Neural progenitor cell (in vitro differentiated cells): ENCODE data around the gene HIRA. TPM values are rescaled to one million over a fixed set of nuclear protein-coding genes. Genes with fewer than 3 reads are reported as not detected.

ENCODE experiments used
- DNase-seq: peaks from one replicate; pipeline ENCODE4 v3.0.0-alpha.2; 2016; ENCODE audit warnings: low spot score
- H2AFZ ChIP-seq: fragments of 200-600 bp; sonication (generic); replicated peaks from 2 replicates; pipeline ENCODE4 v1.6.1; 2016; ENCODE audit warnings: antibody characterized with exemption
- H3F3A ChIP-seq: fragments of 200-600 bp; sonication (generic); 2 replicates; pipeline ENCODE4 v1.6.1; 2016; ENCODE audit warnings: antibody characterized with exemption, low read depth
- H3K27ac ChIP-seq: fragments of 200-600 bp; sonication (generic); 2 replicates; pipeline ENCODE4 v1.5.1; 2016; ENCODE audit warnings: mild to moderate bottlenecking
- H3K27me3 ChIP-seq: fragments of 200-600 bp; sonication (generic); 2 replicates; pipeline ENCODE4 v1.6.1; 2016; ENCODE audit warnings: mild to moderate bottlenecking, moderate library complexity
- H3K36me3 ChIP-seq: fragments of 200-600 bp; sonication (generic); 2 replicates; pipeline ENCODE4 v1.5.1; 2016
- H3K4me1 ChIP-seq: fragments of 200-600 bp; sonication (generic); 2 replicates; pipeline ENCODE4 v1.6.1; 2016; ENCODE audit warnings: mixed run types
- H3K4me2 ChIP-seq: fragments of 200-600 bp; sonication (generic); 2 replicates; pipeline ENCODE4 v1.6.1; 2016
- H3K4me3 ChIP-seq: fragments of 200-600 bp; sonication (generic); 2 replicates; pipeline ENCODE4 v1.5.1; 2016
- H3K79me2 ChIP-seq: fragments of 200-600 bp; sonication (generic); 2 replicates; pipeline ENCODE4 v1.6.1; 2016; ENCODE audit warnings: low read depth
- H3K9ac ChIP-seq: fragments of 200-600 bp; sonication (generic); 2 replicates; pipeline ENCODE4 v1.6.1; 2016
- H3K9me3 ChIP-seq: fragments of 200-600 bp; sonication (generic); 2 replicates; pipeline ENCODE4 v1.5.1; 2016; ENCODE audit warnings: low read depth
- H4K20me1 ChIP-seq: fragments of 200-600 bp; sonication (generic); 2 replicates; pipeline ENCODE4 v1.6.1; 2016; ENCODE audit warnings: low read depth
- H3K27ac Mint-ChIP-seq: 3 replicates; pipeline ENCODE4 v1.8.0; 2021; ENCODE audit warnings: mixed read lengths
- H3K27me3 Mint-ChIP-seq: 2 replicates; pipeline ENCODE4 v1.8.0; 2022; ENCODE audit warnings: low read depth, mild to moderate bottlenecking, inconsistent platforms, moderate library complexity, mixed read lengths; ENCODE audit not compliant: insufficient read depth
- H3K36me3 Mint-ChIP-seq: 3 replicates; pipeline ENCODE4 v1.8.0; 2021; ENCODE audit warnings: mixed read lengths
- H3K4me1 Mint-ChIP-seq: 3 replicates; pipeline ENCODE4 v1.8.0; 2021; ENCODE audit warnings: mixed read lengths
- H3K4me3 Mint-ChIP-seq: 3 replicates; pipeline ENCODE4 v1.8.0; 2021; ENCODE audit warnings: mild to moderate bottlenecking, moderate library complexity, mixed read lengths
- H3K9me3 Mint-ChIP-seq: 3 replicates; pipeline ENCODE4 v1.8.0; 2020; ENCODE audit warnings: mixed read lengths
- CTCF ChIP-seq: fragments of 200-600 bp; sonication (generic); IDR thresholded peaks from 2 replicates; pipeline ENCODE4 v1.5.1; 2017; ENCODE audit warnings: antibody characterized with exemption, mild to moderate bottlenecking
- EZH2 ChIP-seq: fragments of 200-600 bp; sonication (generic); IDR thresholded peaks from 2 replicates; pipeline ENCODE4 v1.6.1; 2017; ENCODE audit warnings: antibody characterized with exemption, mild to moderate bottlenecking, moderate library complexity
- EZH2phosphoT487 ChIP-seq: fragments of 200-600 bp; sonication (generic); IDR thresholded peaks from 2 replicates; pipeline ENCODE4 v1.6.1; 2017; ENCODE audit warnings: antibody characterized with exemption
- total RNA-seq: library from RNA; depleted of rRNA; stranded (reverse); fragments of >200 nt; gene quantifications from 2 replicates; pipeline ENCODE4 v1.2.3, GENCODE V29; 2015; ENCODE audit warnings: low replicate concordance

The HIRA gene
- total RNA-seq, 1 donor from 2014 or later = 18.9 TPM

- no peaks in the 10 kb centered on the region for H3K9me3 Mint-ChIP-seq
- H3K4me3 Mint-ChIP-seq = no peak overlapping the region
- no peaks in the 10 kb centered on the region for H3K27me3 Mint-ChIP-seq
- H3K36me3 Mint-ChIP-seq = peaks cover 15% of the 10 kb centered on the region
- no peaks in the 10 kb centered on the region for H3K4me1 Mint-ChIP-seq
- no peak for DNase-seq
- Histone ChIP-seq H3K27ac (no peak overlapping the region), H3K4me2 (no peak overlapping the region), H3K27me3 (no peaks in the 10 kb centered on the region), H3K79me2 (no peaks in the 10 kb centered on the region), H3K4me3 (no peak overlapping the region), H3K36me3 (no peaks in the 10 kb centered on the region), H3K4me1 (no peaks in the 10 kb centered on the region), H3F3A (no peaks in the 10 kb centered on the region), H2AFZ (no peak overlapping the region), H3K9me3 (no peaks in the 10 kb centered on the region), H3K9ac (no peak overlapping the region), H4K20me1 (no peaks in the 10 kb centered on the region)
- no peak for TF ChIP-seq CTCF
- TF ChIP-seq EZH2phosphoT487 = no peak
- no peak for TF ChIP-seq EZH2
- no peak overlapping the region for H3K27ac Mint-ChIP-seq
Observed at GRCh38 chr22:19357270-19358105, 74.0 kb downstream of the HIRA start.

- no peaks in the 10 kb centered on the region for H3K4me1 ChIP-seq
- no peaks in the 10 kb centered on the region for H3K36me3 ChIP-seq
- H3K9ac ChIP-seq = no peak overlapping the region
- TF ChIP-seq EZH2phosphoT487 = no peak
- no peaks in the 10 kb centered on the region for H3K4me1 Mint-ChIP-seq
- H3K27me3 ChIP-seq = no peaks in the 10 kb centered on the region
- H4K20me1 ChIP-seq = no peaks in the 10 kb centered on the region
- no peak for DNase-seq
- H3K36me3 Mint-ChIP-seq = peaks cover 21% of the 10 kb centered on the region
- no peak overlapping the region for H3K4me3 Mint-ChIP-seq
- H2AFZ ChIP-seq = no peak overlapping the region
- no peaks in the 10 kb centered on the region for H3K9me3 ChIP-seq
- H3K4me3 ChIP-seq = no peak overlapping the region
- no peaks in the 10 kb centered on the region for H3F3A ChIP-seq
- H3K27ac Mint-ChIP-seq = no peak overlapping the region
- no peaks in the 10 kb centered on the region for H3K79me2 ChIP-seq
- no peak overlapping the region for H3K27ac ChIP-seq
- no peaks in the 10 kb centered on the region for H3K27me3 Mint-ChIP-seq
- H3K9me3 Mint-ChIP-seq = no peaks in the 10 kb centered on the region
- H3K4me2 ChIP-seq = no peak overlapping the region
Observed at GRCh38 chr22:19356708-19357269, 74.7 kb downstream of the HIRA start.

GRCh38 chr22:19355413-19356157 is 75.9 kb downstream of the HIRA start:
- Histone ChIP-seq H3K4me1 (no peaks in the 10 kb centered on the region), H3K4me2 (no peak overlapping the region), H4K20me1 (no peaks in the 10 kb centered on the region), H3K36me3 (no peaks in the 10 kb centered on the region), H3K79me2 (no peaks in the 10 kb centered on the region), H3F3A (no peaks in the 10 kb centered on the region), H3K27ac (no peak overlapping the region), H3K9me3 (no peaks in the 10 kb centered on the region), H3K9ac (no peak overlapping the region), H3K27me3 (no peaks in the 10 kb centered on the region), H2AFZ (no peak overlapping the region), H3K4me3 (no peak overlapping the region)
- TF ChIP-seq EZH2 (no peak), CTCF (no peak), EZH2phosphoT487 (no peak)
- Mint-ChIP-seq H3K4me1 (no peaks in the 10 kb centered on the region), H3K4me3 (no peak overlapping the region), H3K27me3 (no peaks in the 10 kb centered on the region), H3K36me3 (peaks cover 26% of the 10 kb centered on the region), H3K9me3 (no peaks in the 10 kb centered on the region), H3K27ac (no peak overlapping the region)
- DNase-seq = no peak
